HEK293 (cell line): ENCODE results near the gene KRT222.

Source experiments
- CTCF ChIA-PET: fragments of 350-600 bp; formaldehyde crosslinking; extraction: SDS; loops from one replicate; lab custom pipeline; 2021; ENCODE audit warnings: antibody characterized with exemption; lab: Yijun Ruan, JAX
- POLR2A ChIA-PET: fragments of 300-600 bp; formaldehyde crosslinking; extraction: SDS; loops from one replicate; lab custom pipeline; 2020; ENCODE audit warnings: antibody characterized with exemption, inconsistent platforms; lab: Yijun Ruan, JAX
- H3K27ac ChIP-seq: fragments of 200-500 bp; sonication (Bioruptor generic); 2 replicates; pipeline ENCODE4 v1.5.1; 2014; ENCODE audit warnings: low read depth, low read length, control low read depth, inconsistent platforms; ENCODE audit errors: extremely low read depth
- H3K36me3 ChIP-seq, 2 experiments: fragments of 200-500 bp in 1 of 2; sonication (Bioruptor generic) in 1 of 2; 1 replicate in 1 of 2; 2 replicates in 1 of 2; pipeline ENCODE4 v1.5.1; 2014 to 2017; ENCODE audit warnings: inconsistent platforms in 2 of 2, low read length in 2 of 2; ENCODE audit not compliant: control insufficient read depth in 2 of 2, insufficient read depth in 1 of 2
- H3K4me1 ChIP-seq: fragments of 200-500 bp; sonication (Bioruptor generic); 2 replicates; pipeline ENCODE4 v1.5.1; 2014; ENCODE audit warnings: mild to moderate bottlenecking, low read length, inconsistent platforms; ENCODE audit not compliant: control insufficient read depth, insufficient read depth
- H3K4me3 ChIP-seq: 2 replicates; pipeline ENCODE4 v1.5.1; 2011; ENCODE audit warnings: low read depth, mild to moderate bottlenecking, control low read depth, low read length, moderate library complexity
- H3K9me3 ChIP-seq: fragments of 200-500 bp; sonication (Bioruptor generic); 2 replicates; pipeline ENCODE4 v1.5.1; 2014; ENCODE audit warnings: low read depth, low read length, inconsistent platforms; ENCODE audit not compliant: control insufficient read depth, insufficient read depth
- GLI2 ChIP-seq: fragments of 450-650 bp; formaldehyde crosslinking; IDR thresholded peaks from 2 replicates; pipeline ENCODE4; 2017; ENCODE audit warnings: missing biosample characterization, missing genetic modification characterization, low read depth, borderline replicate concordance
- HOXA7 ChIP-seq: sonication (generic); formaldehyde crosslinking; IDR thresholded peaks from 2 replicates; pipeline ENCODE4 v1.8.1; 2022; ENCODE audit warnings: missing genetic modification reagents, borderline replicate concordance
- HOXC10 ChIP-seq: sonication (generic); formaldehyde crosslinking; IDR thresholded peaks from 2 replicates; pipeline ENCODE4 v1.8.1; 2023; ENCODE audit warnings: mild to moderate bottlenecking, missing genetic modification reagents
- KLF16 ChIP-seq: fragments of 450-650 bp; formaldehyde crosslinking; IDR thresholded peaks from 2 replicates; pipeline ENCODE4 v1.5.1; 2017; ENCODE audit warnings: missing biosample characterization, missing genetic modification characterization
- KLF9 ChIP-seq: fragments of 450-650 bp; formaldehyde crosslinking; IDR thresholded peaks from 2 replicates; pipeline ENCODE4 v1.5.1; 2016; ENCODE audit warnings: missing biosample characterization, missing genetic modification characterization, low read depth
- PRDM4 ChIP-seq: fragments of 450-650 bp; formaldehyde crosslinking; IDR thresholded peaks from 2 replicates; pipeline ENCODE4 v1.5.1; 2017; ENCODE audit warnings: missing biosample characterization, missing genetic modification characterization
- REST ChIP-seq: fragments of 450-650 bp; formaldehyde crosslinking; IDR thresholded peaks from 2 replicates; pipeline ENCODE4 v1.5.1; 2016; ENCODE audit warnings: missing biosample characterization, missing genetic modification characterization
- YY1 ChIP-seq: fragments of 450-650 bp; formaldehyde crosslinking; IDR thresholded peaks from 2 replicates; pipeline ENCODE4 v1.5.1; 2018; ENCODE audit warnings: missing biosample characterization, missing genetic modification characterization
- ZBTB17 ChIP-seq: fragments of 450-650 bp; formaldehyde crosslinking; IDR thresholded peaks from 2 replicates; pipeline ENCODE4 v1.5.1; 2016; ENCODE audit warnings: missing biosample characterization, missing genetic modification characterization
- ZBTB44 ChIP-seq: fragments of 450-650 bp; IDR thresholded peaks from 2 replicates; pipeline ENCODE4 v1.5.1; 2018; ENCODE audit warnings: missing biosample characterization, mild to moderate bottlenecking, missing genetic modification characterization
- ZBTB8A ChIP-seq: fragments of 450-650 bp; formaldehyde crosslinking; IDR thresholded peaks from 2 replicates; pipeline ENCODE4 v1.5.1; 2016; ENCODE audit warnings: missing biosample characterization, missing genetic modification characterization
- ZEB2 ChIP-seq: fragments of 450-650 bp; formaldehyde crosslinking; IDR thresholded peaks from 2 replicates; pipeline ENCODE4 v1.5.1; 2016; ENCODE audit warnings: missing biosample characterization, missing genetic modification characterization
- ZNF133 ChIP-seq: fragments of 450-650 bp; formaldehyde crosslinking; IDR thresholded peaks from 2 replicates; pipeline ENCODE4 v1.5.1; 2016; ENCODE audit warnings: missing biosample characterization, missing genetic modification characterization
- ZNF140 ChIP-seq: fragments of 450-650 bp; formaldehyde crosslinking; IDR thresholded peaks from 2 replicates; pipeline ENCODE4 v1.5.1; 2016; ENCODE audit warnings: missing biosample characterization, missing genetic modification characterization
- ZNF350 ChIP-seq: fragments of 450-650 bp; formaldehyde crosslinking; IDR thresholded peaks from 2 replicates; pipeline ENCODE4 v1.5.0; 2017; ENCODE audit warnings: missing biosample characterization, mild to moderate bottlenecking, missing genetic modification characterization
- ZNF354C ChIP-seq: fragments of 450-650 bp; formaldehyde crosslinking; IDR thresholded peaks from 2 replicates; pipeline ENCODE4 v1.5.1; 2016; ENCODE audit warnings: missing biosample characterization, missing genetic modification characterization, low read depth, borderline replicate concordance
- ZNF391 ChIP-seq: fragments of 450-650 bp; formaldehyde crosslinking; IDR thresholded peaks from 2 replicates; pipeline ENCODE4 v1.5.1; 2016; ENCODE audit warnings: low read depth, missing biosample characterization, missing genetic modification characterization, borderline replicate concordance
- ZNF423 ChIP-seq: fragments of 450-650 bp; formaldehyde crosslinking; IDR thresholded peaks from 2 replicates; pipeline ENCODE4 v1.5.1; 2016; ENCODE audit warnings: missing biosample characterization, missing genetic modification characterization
- ZNF513 ChIP-seq: fragments of 450-650 bp; IDR thresholded peaks from 2 replicates; pipeline ENCODE4 v1.5.1; 2018; ENCODE audit warnings: missing biosample characterization, missing genetic modification characterization
- ZNF580 ChIP-seq: fragments of 450-650 bp; formaldehyde crosslinking; IDR thresholded peaks from 2 replicates; pipeline ENCODE4 v1.5.1; 2016; ENCODE audit warnings: missing biosample characterization, missing genetic modification characterization
- ZNF610 ChIP-seq: fragments of 450-650 bp; formaldehyde crosslinking; IDR thresholded peaks from 2 replicates; pipeline ENCODE4 v1.5.1; 2016; ENCODE audit warnings: missing biosample characterization, missing genetic modification characterization, borderline replicate concordance
- ZNF677 ChIP-seq: fragments of 450-650 bp; IDR thresholded peaks from 2 replicates; pipeline ENCODE4 v1.5.0; 2018; ENCODE audit warnings: missing biosample characterization, mild to moderate bottlenecking, missing genetic modification characterization, moderate library complexity
- ZNF707 ChIP-seq: fragments of 450-650 bp; formaldehyde crosslinking; IDR thresholded peaks from 2 replicates; pipeline ENCODE4 v1.5.1; 2016; ENCODE audit warnings: missing biosample characterization, missing genetic modification characterization
- ZNF791 ChIP-seq: fragments of 450-650 bp; formaldehyde crosslinking; IDR thresholded peaks from 2 replicates; pipeline ENCODE4 v1.5.1; 2016; ENCODE audit warnings: missing biosample characterization, missing genetic modification characterization
- TF ChIP-seq, protein P1 (sequence below): fragments of 450-650 bp; formaldehyde crosslinking; optimal IDR thresholded peaks from 2 replicates; pipeline ENCODE3; 2016; ENCODE audit warnings: missing biosample characterization, mild to moderate bottlenecking, missing genetic modification characterization

The KRT222 gene

GRCh38 chr17:40714473-40714872, 49.5 kb upstream of the KRT222 start:
- H3K27ac ChIP-seq: no peak overlapping the region
- TF ChIP-seq, protein P1, sequence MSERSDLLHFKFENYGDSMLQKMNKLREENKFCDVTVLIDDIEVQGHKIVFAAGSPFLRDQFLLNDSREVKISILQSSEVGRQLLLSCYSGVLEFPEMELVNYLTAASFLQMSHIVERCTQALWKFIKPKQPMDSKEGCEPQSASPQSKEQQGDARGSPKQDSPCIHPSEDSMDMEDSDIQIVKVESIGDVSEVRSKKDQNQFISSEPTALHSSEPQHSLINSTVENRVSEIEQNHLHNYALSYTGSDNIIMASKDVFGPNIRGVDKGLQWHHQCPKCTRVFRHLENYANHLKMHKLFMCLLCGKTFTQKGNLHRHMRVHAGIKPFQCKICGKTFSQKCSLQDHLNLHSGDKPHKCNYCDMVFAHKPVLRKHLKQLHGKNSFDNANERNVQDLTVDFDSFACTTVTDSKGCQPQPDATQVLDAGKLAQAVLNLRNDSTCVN (tag by site-specific recombination): no peak
- TF ChIP-seq ZNF513 (tag by site-specific recombination): no peak
- no peak for TF ChIP-seq ZEB2 (tag by site-specific recombination)
- no peak for TF ChIP-seq KLF9 (tag by site-specific recombination)
- TF ChIP-seq YY1 (tag by site-specific recombination): no peak
- TF ChIP-seq ZNF354C (tag by site-specific recombination): no peak
- no peak for TF ChIP-seq HOXC10 (CRISPR knock-in tag)
- no peak for TF ChIP-seq ZNF133 (tag by site-specific recombination)
- no peak for TF ChIP-seq KLF16 (tag by site-specific recombination)
- TF ChIP-seq ZNF350: no peak
- no peak for TF ChIP-seq ZNF423 (tag by site-specific recombination)
- no peak for TF ChIP-seq ZBTB44 (tag by site-specific recombination)
- TF ChIP-seq ZNF391: no peak
- no peak for TF ChIP-seq ZNF791 (tag by site-specific recombination)
- no peak for TF ChIP-seq ZNF677 (tag by site-specific recombination)
- no peak for TF ChIP-seq ZNF580
- TF ChIP-seq, all 188 proteins: peak for 0
- POLR2A ChIA-PET: no interaction called here
- Histone ChIP-seq H3K9me3 (no peaks in the 10 kb centered on the region), H3K4me1 (no peaks in the 10 kb centered on the region), H3K4me3 (no peak overlapping the region), H3K36me3 (no peaks in the 10 kb centered on the region)
- CTCF ChIA-PET: interaction anchor here (0.9 to 1.1 kb wide), 2 partner anchors 13 to 31 kb away, joined by 5 to 6 read pairs; no protein-coding TSS in a partner anchor

GRCh38 chr17:40707745-40708144, 42.8 kb upstream of the KRT222 start:
- ChIA-PET CTCF (no interaction called here), POLR2A (no interaction called here)
- no peak overlapping the region for H3K27ac ChIP-seq
- TF ChIP-seq HOXA7 (CRISPR knock-in tag): no peak
- no peak for TF ChIP-seq REST (tag by site-specific recombination)
- TF ChIP-seq ZNF610 (tag by site-specific recombination): no peak
- TF ChIP-seq ZBTB17 (tag by site-specific recombination): no peak
- TF ChIP-seq ZBTB8A: no peak
- no peak for TF ChIP-seq ZNF140 (tag by site-specific recombination)
- TF ChIP-seq ZEB2 (tag by site-specific recombination): no peak
- no peak for TF ChIP-seq PRDM4 (tag by site-specific recombination)
- no peak for TF ChIP-seq GLI2
- TF ChIP-seq ZNF707 (tag by site-specific recombination): no peak

More at GRCh38 chr17:40707745-40708144, 42.8 kb upstream of the KRT222 start:
- H3K36me3 ChIP-seq: no peaks in the 10 kb centered on the region
- H3K4me1 ChIP-seq: no peaks in the 10 kb centered on the region
- H3K4me3 ChIP-seq: no peak overlapping the region
- H3K9me3 ChIP-seq: no peaks in the 10 kb centered on the region
